Astrocyte (in vitro differentiated cells and primary cell): ENCODE data around the gene CACNA2D4.

ENCODE experiments used
- CTCF ChIP-seq: IDR thresholded peaks from 2 replicates; pipeline ENCODE4 v1.5.1; 2011; ENCODE audit warnings: low read depth, mild to moderate bottlenecking, inconsistent platforms, low read length, moderate library complexity; ENCODE audit not compliant: insufficient read depth
- EZH2 ChIP-seq: IDR thresholded peaks from 2 replicates; pipeline ENCODE4 v1.6.1; 2012; ENCODE audit warnings: mild to moderate bottlenecking, low read length, inconsistent platforms; ENCODE audit not compliant: insufficient read depth

GRCh38 chr12:1767407-1768090, 150.9 kb downstream of the CACNA2D4 start:
- no peak for TF ChIP-seq EZH2
- TF ChIP-seq CTCF = no peak
